ENCODE measurements around the gene CABLES1. TPM values are rescaled to one million over a fixed set of nuclear protein-coding genes. Genes with fewer than 3 reads are reported as not detected.
A peak's percentile ranks its signal among the peaks of the same experiment; 100 is the strongest.

Gene CABLES1
- total RNA-seq, 1 experiment from 2014 or later: 66.4 TPM

- DNase-seq (ENCODE audit: low read depth, low spot score) (no peak), ATAC-seq (no peak)
- no TSS peak for BruUV-seq (replicated peaks)
- Histone ChIP-seq H3K27me3 (ENCODE audit: control insufficient read depth, insufficient read depth, low read length) (no peaks in the 10 kb centered on the region), H3K4me3 (ENCODE audit: low read depth in 2 of 2, low read length in 2 of 2) (no peak overlapping the region), H3K36me3 (ENCODE audit: control insufficient read depth, insufficient read depth, low read length) (no peaks in the 10 kb centered on the region), H3K27ac (ENCODE audit: low read length) (peak overlapping the region; percentile 77), H3K9me3 (ENCODE audit: control insufficient read depth, insufficient read depth, low read depth, low read length) (no peaks in the 10 kb centered on the region), H3K4me1 (ENCODE audit: control insufficient read depth, insufficient read depth, low read length) (peaks cover 64% of the 10 kb centered on the region)
- intact Hi-C loops (cut with micrococcal nuclease; ENCODE audit: unreplicated experiment) (loop anchor here (10.0 kb wide), 1 partner anchor 79 kb away; no protein-coding TSS in a partner anchor), in situ Hi-C loops (cut with HindIII; ENCODE audit: low pct_unique_long_range_greater_than_20kb, low sequenced_read_pairs) (no loop called here)
- no peak for TF ChIP-seq POLR2AphosphoS5 (IDR thresholded peaks at IDR 0.05; ENCODE audit: low read depth, low read length)
- POLR2A ChIA-PET: no interaction called here
- CTCF ChIA-PET: no interaction called here
Measured at GRCh38 chr18:23103449-23103848, 31.8 kb upstream of the CABLES1 start.

GRCh38 chr18:23105030-23105429 lies 30.3 kb upstream of the CABLES1 start:
- in situ Hi-C loops (cut with HindIII; ENCODE audit: low pct_unique_long_range_greater_than_20kb, low sequenced_read_pairs): no loop called here
- CTCF ChIA-PET: no interaction called here
- Histone ChIP-seq H3K36me3 (ENCODE audit: control insufficient read depth, insufficient read depth, low read length) (no peaks in the 10 kb centered on the region), H3K27ac (ENCODE audit: low read length) (peak overlapping the region; percentile 89), H3K27me3 (ENCODE audit: control insufficient read depth, insufficient read depth, low read length) (no peaks in the 10 kb centered on the region), H3K9me3 (ENCODE audit: control insufficient read depth, insufficient read depth, low read depth, low read length) (no peaks in the 10 kb centered on the region), H3K4me3 (ENCODE audit: low read depth in 2 of 2, low read length in 2 of 2) (no peak overlapping the region), H3K4me1 (ENCODE audit: control insufficient read depth, insufficient read depth, low read length) (peaks cover 60% of the 10 kb centered on the region)
- intact Hi-C loops (cut with micrococcal nuclease; ENCODE audit: unreplicated experiment): loop anchor here (10.0 kb wide), 1 partner anchor 80 kb away; no protein-coding TSS in a partner anchor
- ATAC-seq (no peak), DNase-seq (ENCODE audit: low read depth, low spot score) (no peak)
- POLR2A ChIA-PET: interaction anchor here (1.2 kb wide), 1 partner anchor 398 kb away, joined by 4 read pairs; no protein-coding TSS in a partner anchor
- BruUV-seq (replicated peaks): no TSS peak
- TF ChIP-seq REST (IDR thresholded peaks at IDR 0.05; ENCODE audit: insufficient read depth in 1 of 2, low read depth in 2 of 2, low read length in 1 of 2) (no peak), TCF7L2 (IDR thresholded peaks at IDR 0.05; ENCODE audit: low read depth, low read length) (no peak), CTCF (IDR thresholded peaks at IDR 0.05) (no peak), POLR2AphosphoS5 (IDR thresholded peaks at IDR 0.05; ENCODE audit: low read depth, low read length) (no peak), SIN3A (IDR thresholded peaks at IDR 0.05; ENCODE audit: borderline replicate concordance, insufficient read depth, low read depth, low read length) (no peak)

GRCh38 chr18:23105581-23106219 lies 29.6 kb upstream of the CABLES1 start:
- ChIA-PET CTCF (no interaction called here), POLR2A (interaction anchor here (0.5 to 1.1 kb wide), 2 partner anchors 28 to 30 kb away, joined by 5 to 8 read pairs; no protein-coding TSS in a partner anchor)
- Histone ChIP-seq H3K36me3 (ENCODE audit: control insufficient read depth, insufficient read depth, low read length) (no peaks in the 10 kb centered on the region), H3K4me3 (ENCODE audit: low read depth in 2 of 2, low read length in 2 of 2) (peak overlapping the region; percentile 10 to 28), H3K27me3 (ENCODE audit: control insufficient read depth, insufficient read depth, low read length) (no peaks in the 10 kb centered on the region), H3K27ac (ENCODE audit: low read length) (peak overlapping the region; percentile 89), H3K4me1 (ENCODE audit: control insufficient read depth, insufficient read depth, low read length) (peaks cover 57% of the 10 kb centered on the region), H3K9me3 (ENCODE audit: control insufficient read depth, insufficient read depth, low read depth, low read length) (no peaks in the 10 kb centered on the region)
- peak; percentile 7 for ATAC-seq
- no peak for DNase-seq (ENCODE audit: low read depth, low spot score)
- in situ Hi-C loops (cut with HindIII; ENCODE audit: low pct_unique_long_range_greater_than_20kb, low sequenced_read_pairs) (no loop called here), intact Hi-C loops (cut with micrococcal nuclease; ENCODE audit: unreplicated experiment) (loop anchor here (10.0 kb wide), 1 partner anchor 81 kb away; no protein-coding TSS in a partner anchor)
- no peak for TF ChIP-seq TCF7L2 (IDR thresholded peaks at IDR 0.05; ENCODE audit: low read depth, low read length)
- TF ChIP-seq REST (IDR thresholded peaks at IDR 0.05; ENCODE audit: insufficient read depth in 1 of 2, low read depth in 2 of 2, low read length in 1 of 2): no peak
- TF ChIP-seq SIN3A (IDR thresholded peaks at IDR 0.05; ENCODE audit: borderline replicate concordance, insufficient read depth, low read depth, low read length): no peak
- no peak for TF ChIP-seq CTCF (IDR thresholded peaks at IDR 0.05)
- TF ChIP-seq POLR2AphosphoS5 (IDR thresholded peaks at IDR 0.05; ENCODE audit: low read depth, low read length): no peak
- no TSS peak for BruUV-seq (replicated peaks)

Data from Panc1 (cell line).